GM21390 (cell line): ENCODE data around the gene NR3C1.

Experiments
- ATAC-seq: cut with Tn5 transposase; IDR thresholded peaks from one replicate; pipeline ENCODE4 v1.9.1; 2021; ENCODE audit not compliant: unreplicated experiment

The NR3C1 gene

GRCh38 chr5:143372187-143372829 lies 31.2 kb downstream of the NR3C1 start:
- no peak for ATAC-seq

- ATAC-seq = no peak
These were observed 33.0 kb downstream of the NR3C1 start for GRCh38 chr5:143370440-143370839.

- ATAC-seq = no peak
These were observed 39.4 kb downstream of the NR3C1 start for GRCh38 chr5:143364061-143364460.

GRCh38 chr5:143362664-143363227 lies 40.7 kb downstream of the NR3C1 start:
- ATAC-seq = no peak

GRCh38 chr5:143361438-143361837 lies 42.0 kb downstream of the NR3C1 start:
- ATAC-seq = no peak

GRCh38 chr5:143360755-143361154 lies 42.7 kb downstream of the NR3C1 start:
- ATAC-seq = no peak

- peak; percentile 41 for ATAC-seq
These were observed 43.6 kb downstream of the NR3C1 start for GRCh38 chr5:143359869-143360268.

- no peak for ATAC-seq
These were observed 46.5 kb downstream of the NR3C1 start for GRCh38 chr5:143356855-143357583.

- no peak for ATAC-seq
These were observed 47.8 kb downstream of the NR3C1 start for GRCh38 chr5:143355710-143356109.

GRCh38 chr5:143354025-143354424 lies 49.5 kb downstream of the NR3C1 start:
- peak; percentile 36 for ATAC-seq

GRCh38 chr5:143352691-143353090 lies 50.8 kb downstream of the NR3C1 start:
- peak; percentile 27 for ATAC-seq

GRCh38 chr5:143350751-143351602 lies 52.5 kb downstream of the NR3C1 start:
- ATAC-seq = peak; percentile 41

GRCh38 chr5:143350341-143350740 lies 53.1 kb downstream of the NR3C1 start:
- no peak for ATAC-seq

- ATAC-seq = no peak
These were observed 54.3 kb downstream of the NR3C1 start for GRCh38 chr5:143349177-143349576.

- no peak for ATAC-seq
These were observed 55.7 kb downstream of the NR3C1 start for GRCh38 chr5:143347698-143348344.

- ATAC-seq = no peak
These were observed 56.4 kb downstream of the NR3C1 start for GRCh38 chr5:143347046-143347445.

GRCh38 chr5:143345671-143346440 lies 57.6 kb downstream of the NR3C1 start:
- no peak for ATAC-seq

GRCh38 chr5:143343042-143343441 lies 60.4 kb downstream of the NR3C1 start:
- ATAC-seq = no peak

- ATAC-seq = no peak
These were observed 60.9 kb downstream of the NR3C1 start for GRCh38 chr5:143342607-143343006.
